HG03175 (cell line): Measurements from ENCODE around the gene IKZF1.
A peak's percentile ranks its signal among the peaks of the same experiment; 100 is the strongest.

ENCODE experiments used
- ATAC-seq: cut with Tn5 transposase; IDR thresholded peaks from one replicate; pipeline ENCODE4 v1.9.1; 2021; ENCODE audit warnings: mild to moderate bottlenecking, moderate library complexity; ENCODE audit not compliant: unreplicated experiment

The IKZF1 gene

GRCh38 chr7:50304129-50304910 lies at the start of gene IKZF1:
Gene IKZF1 (plus strand): TSS chr7:50304716. CDS start chr7:50319062, 14,346 bp downstream.
- peak; percentile 31 for ATAC-seq

GRCh38 chr7:50261593-50261992 lies 42.9 kb upstream of the IKZF1 start:
- no peak for ATAC-seq

GRCh38 chr7:50262446-50262845 lies 42.1 kb upstream of the IKZF1 start:
- ATAC-seq: peak; percentile 11

- peak; percentile 69 for ATAC-seq
Observed at GRCh38 chr7:50262916-50263690, 41.4 kb upstream of the IKZF1 start.

- no peak for ATAC-seq
Observed at GRCh38 chr7:50264908-50265307, 39.6 kb upstream of the IKZF1 start.

- ATAC-seq: no peak
Observed at GRCh38 chr7:50265968-50266634, 38.4 kb upstream of the IKZF1 start.

GRCh38 chr7:50266635-50267386 lies 37.7 kb upstream of the IKZF1 start:
- ATAC-seq: peak; percentile 45

GRCh38 chr7:50267525-50268041 lies 36.9 kb upstream of the IKZF1 start:
- no peak for ATAC-seq

GRCh38 chr7:50268223-50268622 lies 36.3 kb upstream of the IKZF1 start:
- ATAC-seq: peak; percentile 21

- no peak for ATAC-seq
Observed at GRCh38 chr7:50268990-50269389, 35.5 kb upstream of the IKZF1 start.

GRCh38 chr7:50270531-50271018 lies 33.9 kb upstream of the IKZF1 start:
- ATAC-seq: no peak

- ATAC-seq: peak; percentile 63
Observed at GRCh38 chr7:50272808-50273207, 31.7 kb upstream of the IKZF1 start.

- no peak for ATAC-seq
Observed at GRCh38 chr7:50273301-50273700, 31.2 kb upstream of the IKZF1 start.

GRCh38 chr7:50273870-50274269 lies 30.6 kb upstream of the IKZF1 start:
- ATAC-seq: no peak

- no peak for ATAC-seq
Observed at GRCh38 chr7:50274361-50274760, 30.2 kb upstream of the IKZF1 start.

- ATAC-seq: no peak
Observed at GRCh38 chr7:50275430-50275829, 29.1 kb upstream of the IKZF1 start.

- no peak for ATAC-seq
Observed at GRCh38 chr7:50276483-50276882, 28.0 kb upstream of the IKZF1 start.

GRCh38 chr7:50278120-50278519 lies 26.4 kb upstream of the IKZF1 start:
- no peak for ATAC-seq

- ATAC-seq: peak; percentile 96
Observed at GRCh38 chr7:50281680-50282445, 22.7 kb upstream of the IKZF1 start.
